GM23338 (cell line): Measurements from ENCODE around the gene ROBO1. TPM values are rescaled to one million over a fixed set of nuclear protein-coding genes. Genes with fewer than 3 reads are reported as not detected.

Experiments
- ATAC-seq: fragments of 200-7000 bp; cut with Tn5 transposase; 3 replicates; pipeline ENCODE4 v1.9.1; 2020
- DNase-seq: peaks from one replicate; pipeline ENCODE4 v3.0.0-alpha.2; 2015; ENCODE audit warnings: low spot score
- H2AFZ ChIP-seq: fragments of 200-600 bp; sonication (generic); 2 replicates; pipeline ENCODE4 v1.8.0; 2016; ENCODE audit warnings: antibody characterized with exemption, mild to moderate bottlenecking, moderate library complexity
- H3F3A ChIP-seq: fragments of 200-600 bp; sonication (generic); replicated peaks from 2 replicates; pipeline ENCODE4 v1.8.0; 2017; ENCODE audit warnings: antibody characterized with exemption, mixed run types, low read depth
- H3K27ac ChIP-seq: fragments of 200-600 bp; sonication (generic); 2 replicates; pipeline ENCODE4 v1.6.1; 2016; ENCODE audit warnings: low read depth
- H3K27me3 ChIP-seq: fragments of 200-600 bp; sonication (generic); 2 replicates; pipeline ENCODE4 v1.8.0; 2016; ENCODE audit warnings: mild to moderate bottlenecking, mixed run types, moderate library complexity; ENCODE audit not compliant: insufficient read depth
- H3K36me3 ChIP-seq: fragments of 200-600 bp; sonication (generic); 2 replicates; pipeline ENCODE4 v1.8.0; 2016; ENCODE audit warnings: mild to moderate bottlenecking; ENCODE audit not compliant: insufficient read depth
- H3K4me1 ChIP-seq: fragments of 200-600 bp; sonication (generic); 2 replicates; pipeline ENCODE4 v1.8.0; 2016; ENCODE audit warnings: mild to moderate bottlenecking, moderate library complexity; ENCODE audit not compliant: insufficient read depth
- H3K4me2 ChIP-seq: fragments of 200-600 bp; sonication (generic); 2 replicates; pipeline ENCODE4 v1.7.1; 2017; ENCODE audit warnings: mixed run types
- H3K4me3 ChIP-seq: fragments of 200-600 bp; sonication (generic); 2 replicates; pipeline ENCODE4 v1.6.1; 2016; ENCODE audit warnings: mixed run types
- H3K79me2 ChIP-seq: fragments of 200-600 bp; sonication (generic); replicated peaks from 2 replicates; pipeline ENCODE4 v1.8.0; 2017; ENCODE audit warnings: mild to moderate bottlenecking; ENCODE audit not compliant: insufficient read depth
- H3K9me2 ChIP-seq: fragments of 200-600 bp; sonication (generic); 2 replicates; pipeline ENCODE4 v1.8.0; 2017; ENCODE audit not compliant: insufficient read depth
- H4K20me1 ChIP-seq: fragments of 200-600 bp; sonication (generic); replicated peaks from 2 replicates; pipeline ENCODE4 v1.8.0; 2017; ENCODE audit warnings: mild to moderate bottlenecking; ENCODE audit not compliant: insufficient read depth
- H3K27ac Mint-ChIP-seq: 2 replicates; pipeline ENCODE4 v1.8.0; 2020; ENCODE audit warnings: inconsistent platforms, mild to moderate bottlenecking, moderate library complexity, mixed read lengths
- H3K27me3 Mint-ChIP-seq: 3 replicates; pipeline ENCODE4 v1.8.0; 2022; ENCODE audit warnings: low read depth, mild to moderate bottlenecking, moderate library complexity, mixed read lengths, inconsistent platforms; ENCODE audit not compliant: insufficient read depth, poor library complexity
- H3K36me3 Mint-ChIP-seq: 3 replicates; pipeline ENCODE4 v1.8.0; 2021; ENCODE audit warnings: low read depth, mild to moderate bottlenecking, inconsistent platforms, moderate library complexity, mixed read lengths
- H3K4me1 Mint-ChIP-seq: 3 replicates; pipeline ENCODE4 v1.8.0; 2020; ENCODE audit warnings: mild to moderate bottlenecking, inconsistent platforms, mixed read lengths
- H3K4me3 Mint-ChIP-seq: 3 replicates; pipeline ENCODE4 v1.8.0; 2021; ENCODE audit warnings: moderate library complexity, mild to moderate bottlenecking, inconsistent platforms, mixed read lengths
- H3K9me3 Mint-ChIP-seq: 3 replicates; pipeline ENCODE4 v1.8.0; 2020; ENCODE audit warnings: moderate library complexity, mild to moderate bottlenecking, inconsistent platforms, mixed read lengths
- CREB1 ChIP-seq: fragments of 250-450 bp; sonication (Bioruptor Pico); IDR thresholded peaks from 2 replicates; pipeline ENCODE4 v1.5.0; 2020; ENCODE audit warnings: low read depth, mild to moderate bottlenecking, moderate library complexity
- EZH2 ChIP-seq: fragments of 200-600 bp; sonication (generic); IDR thresholded peaks from one replicate; pipeline ENCODE4 v1.8.0; 2017; ENCODE audit warnings: antibody characterized with exemption, mild to moderate bottlenecking, low read depth; ENCODE audit not compliant: unreplicated experiment
- EZH2phosphoT487 ChIP-seq: fragments of 200-600 bp; sonication (generic); IDR thresholded peaks from one replicate; pipeline ENCODE4 v1.8.1; 2018; ENCODE audit warnings: antibody characterized with exemption; ENCODE audit not compliant: unreplicated experiment
- JUNB ChIP-seq: IDR thresholded peaks from one replicate; pipeline ENCODE4 v1.6.1; 2016; ENCODE audit warnings: antibody characterized with exemption; ENCODE audit not compliant: unreplicated experiment
- NANOG ChIP-seq: IDR thresholded peaks from 2 replicates; pipeline ENCODE4 v1.6.1; 2016; ENCODE audit warnings: antibody characterized with exemption, borderline replicate concordance
- POLR2AphosphoS5 ChIP-seq: IDR thresholded peaks from 2 replicates; pipeline ENCODE4 v1.6.1; 2016; ENCODE audit warnings: antibody characterized with exemption, low read depth
- STAT1 ChIP-seq: IDR thresholded peaks from one replicate; pipeline ENCODE4 v1.6.1; 2016; ENCODE audit warnings: antibody characterized with exemption; ENCODE audit not compliant: unreplicated experiment
- ZNF114 ChIP-seq: fragments of 250-450 bp; sonication (Bioruptor Pico); IDR thresholded peaks from 2 replicates; pipeline ENCODE4 v1.5.0; 2020; ENCODE audit warnings: mild to moderate bottlenecking, moderate library complexity
- ZNF331 ChIP-seq: fragments of 250-450 bp; sonication (Bioruptor Pico); IDR thresholded peaks from 2 replicates; pipeline ENCODE4 v1.5.0; 2020; ENCODE audit warnings: low read depth, mild to moderate bottlenecking, moderate library complexity
- polyA plus RNA-seq: library from polyadenylated mRNA; unstranded; fragments of >200 nt; fragmentation: Nextera tagmentation; extraction: Ambion mirVana; gene quantifications from 2 replicates; pipeline ENCODE4 v1.2.1, GENCODE V29; 2016
- total RNA-seq: library from RNA; depleted of rRNA; stranded (reverse); fragments of >200 nt; shearing (Covaris generic); gene quantifications from 2 replicates; pipeline ENCODE4 v1.2.3, GENCODE V29; 2014
- TF ChIP-seq, protein P1 (sequence below): IDR thresholded peaks from 2 replicates; pipeline ENCODE4 v1.6.1; 2016; ENCODE audit warnings: antibody characterized with exemption
- TF ChIP-seq, protein P2 (sequence below): IDR thresholded peaks from one replicate; pipeline ENCODE4 v1.6.1; 2018; ENCODE audit warnings: antibody characterized with exemption; ENCODE audit not compliant: unreplicated experiment
- TF ChIP-seq, protein P3 (sequence below), 2 experiments: fragments of 200-600 bp in 1 of 2; sonication (generic) in 1 of 2; conservative IDR thresholded peaks; 2 replicates each; pipeline versions ENCODE4 v1.5.1 to v1.6.1; 2016 to 2017; ENCODE audit warnings: antibody characterized with exemption in 2 of 2, low read depth in 2 of 2, mild to moderate bottlenecking in 2 of 2, moderate library complexity in 1 of 2
- TF ChIP-seq, protein P4 (sequence below): fragments of 250-450 bp; sonication (Bioruptor Pico); IDR thresholded peaks from 2 replicates; pipeline ENCODE4 v1.5.0; 2020; ENCODE audit warnings: mild to moderate bottlenecking, moderate library complexity

ROBO1 gene
- total and polyA plus RNA-seq, 2 experiments from 2014 or later = 19.2 to 78.3 TPM

DNA sequence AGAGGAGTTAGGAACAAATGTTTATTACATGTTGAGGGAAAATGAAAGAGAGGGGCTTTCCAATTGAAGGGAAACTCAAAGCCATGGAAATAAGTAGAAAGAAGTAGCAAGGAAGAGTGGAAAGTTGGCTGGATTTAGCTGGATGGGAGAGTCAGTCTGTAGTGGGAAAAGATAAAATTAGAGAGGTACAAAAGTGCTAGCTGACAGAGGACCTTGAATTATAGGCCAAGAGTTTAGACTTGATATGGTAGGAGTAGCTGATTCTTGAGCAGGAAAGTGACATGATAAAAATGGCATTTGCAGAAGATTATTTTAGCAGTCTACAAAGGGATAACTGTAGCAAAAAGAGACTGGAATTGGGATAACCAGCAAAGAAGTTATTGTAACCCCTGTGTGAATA is 425.8 kb downstream of the ROBO1 start:
- H3K4me3 Mint-ChIP-seq = no peak overlapping the region
- no peak overlapping the region for H3K27ac ChIP-seq
- no peak overlapping the region for H2AFZ ChIP-seq
- H4K20me1 ChIP-seq = no peaks in the 10 kb centered on the region
- no peaks in the 10 kb centered on the region for H3K27me3 ChIP-seq
- H3K4me1 Mint-ChIP-seq = peaks cover 6% of the 10 kb centered on the region; the same call in 2 of the 3 replicates
- H3K79me2 ChIP-seq = no peaks in the 10 kb centered on the region
- H3K9me2 ChIP-seq = peaks cover 3% of the 10 kb centered on the region; the same call in 1 of the 2 replicates
- no peaks in the 10 kb centered on the region for H3K36me3 ChIP-seq
- ATAC-seq (no peak), DNase-seq (no peak)
- no peak overlapping the region for H3K4me3 ChIP-seq
- H3K4me1 ChIP-seq = no peaks in the 10 kb centered on the region
- no peak for TF ChIP-seq NANOG
- TF ChIP-seq, protein P1, sequence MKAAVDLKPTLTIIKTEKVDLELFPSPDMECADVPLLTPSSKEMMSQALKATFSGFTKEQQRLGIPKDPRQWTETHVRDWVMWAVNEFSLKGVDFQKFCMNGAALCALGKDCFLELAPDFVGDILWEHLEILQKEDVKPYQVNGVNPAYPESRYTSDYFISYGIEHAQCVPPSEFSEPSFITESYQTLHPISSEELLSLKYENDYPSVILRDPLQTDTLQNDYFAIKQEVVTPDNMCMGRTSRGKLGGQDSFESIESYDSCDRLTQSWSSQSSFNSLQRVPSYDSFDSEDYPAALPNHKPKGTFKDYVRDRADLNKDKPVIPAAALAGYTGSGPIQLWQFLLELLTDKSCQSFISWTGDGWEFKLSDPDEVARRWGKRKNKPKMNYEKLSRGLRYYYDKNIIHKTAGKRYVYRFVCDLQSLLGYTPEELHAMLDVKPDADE = no peak
- no peak for TF ChIP-seq POLR2AphosphoS5
- no peak for TF ChIP-seq EZH2phosphoT487
- TF ChIP-seq, protein P2, sequence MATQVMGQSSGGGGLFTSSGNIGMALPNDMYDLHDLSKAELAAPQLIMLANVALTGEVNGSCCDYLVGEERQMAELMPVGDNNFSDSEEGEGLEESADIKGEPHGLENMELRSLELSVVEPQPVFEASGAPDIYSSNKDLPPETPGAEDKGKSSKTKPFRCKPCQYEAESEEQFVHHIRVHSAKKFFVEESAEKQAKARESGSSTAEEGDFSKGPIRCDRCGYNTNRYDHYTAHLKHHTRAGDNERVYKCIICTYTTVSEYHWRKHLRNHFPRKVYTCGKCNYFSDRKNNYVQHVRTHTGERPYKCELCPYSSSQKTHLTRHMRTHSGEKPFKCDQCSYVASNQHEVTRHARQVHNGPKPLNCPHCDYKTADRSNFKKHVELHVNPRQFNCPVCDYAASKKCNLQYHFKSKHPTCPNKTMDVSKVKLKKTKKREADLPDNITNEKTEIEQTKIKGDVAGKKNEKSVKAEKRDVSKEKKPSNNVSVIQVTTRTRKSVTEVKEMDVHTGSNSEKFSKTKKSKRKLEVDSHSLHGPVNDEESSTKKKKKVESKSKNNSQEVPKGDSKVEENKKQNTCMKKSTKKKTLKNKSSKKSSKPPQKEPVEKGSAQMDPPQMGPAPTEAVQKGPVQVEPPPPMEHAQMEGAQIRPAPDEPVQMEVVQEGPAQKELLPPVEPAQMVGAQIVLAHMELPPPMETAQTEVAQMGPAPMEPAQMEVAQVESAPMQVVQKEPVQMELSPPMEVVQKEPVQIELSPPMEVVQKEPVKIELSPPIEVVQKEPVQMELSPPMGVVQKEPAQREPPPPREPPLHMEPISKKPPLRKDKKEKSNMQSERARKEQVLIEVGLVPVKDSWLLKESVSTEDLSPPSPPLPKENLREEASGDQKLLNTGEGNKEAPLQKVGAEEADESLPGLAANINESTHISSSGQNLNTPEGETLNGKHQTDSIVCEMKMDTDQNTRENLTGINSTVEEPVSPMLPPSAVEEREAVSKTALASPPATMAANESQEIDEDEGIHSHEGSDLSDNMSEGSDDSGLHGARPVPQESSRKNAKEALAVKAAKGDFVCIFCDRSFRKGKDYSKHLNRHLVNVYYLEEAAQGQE = no peak
- TF ChIP-seq, protein P3, sequence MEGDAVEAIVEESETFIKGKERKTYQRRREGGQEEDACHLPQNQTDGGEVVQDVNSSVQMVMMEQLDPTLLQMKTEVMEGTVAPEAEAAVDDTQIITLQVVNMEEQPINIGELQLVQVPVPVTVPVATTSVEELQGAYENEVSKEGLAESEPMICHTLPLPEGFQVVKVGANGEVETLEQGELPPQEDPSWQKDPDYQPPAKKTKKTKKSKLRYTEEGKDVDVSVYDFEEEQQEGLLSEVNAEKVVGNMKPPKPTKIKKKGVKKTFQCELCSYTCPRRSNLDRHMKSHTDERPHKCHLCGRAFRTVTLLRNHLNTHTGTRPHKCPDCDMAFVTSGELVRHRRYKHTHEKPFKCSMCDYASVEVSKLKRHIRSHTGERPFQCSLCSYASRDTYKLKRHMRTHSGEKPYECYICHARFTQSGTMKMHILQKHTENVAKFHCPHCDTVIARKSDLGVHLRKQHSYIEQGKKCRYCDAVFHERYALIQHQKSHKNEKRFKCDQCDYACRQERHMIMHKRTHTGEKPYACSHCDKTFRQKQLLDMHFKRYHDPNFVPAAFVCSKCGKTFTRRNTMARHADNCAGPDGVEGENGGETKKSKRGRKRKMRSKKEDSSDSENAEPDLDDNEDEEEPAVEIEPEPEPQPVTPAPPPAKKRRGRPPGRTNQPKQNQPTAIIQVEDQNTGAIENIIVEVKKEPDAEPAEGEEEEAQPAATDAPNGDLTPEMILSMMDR (conservative IDR thresholded peaks at IDR 0.05; ENCODE audit: low read depth in 2 of 2) = no peak
- no peak for TF ChIP-seq ZNF331 (CRISPR knock-in tag)
- no peak for TF ChIP-seq STAT1
- TF ChIP-seq EZH2 = no peak
- no peak for TF ChIP-seq ZNF114 (CRISPR knock-in tag)
- no peak for TF ChIP-seq CREB1 (CRISPR knock-in tag)
- no peak for TF ChIP-seq JUNB
- TF ChIP-seq, protein P4, sequence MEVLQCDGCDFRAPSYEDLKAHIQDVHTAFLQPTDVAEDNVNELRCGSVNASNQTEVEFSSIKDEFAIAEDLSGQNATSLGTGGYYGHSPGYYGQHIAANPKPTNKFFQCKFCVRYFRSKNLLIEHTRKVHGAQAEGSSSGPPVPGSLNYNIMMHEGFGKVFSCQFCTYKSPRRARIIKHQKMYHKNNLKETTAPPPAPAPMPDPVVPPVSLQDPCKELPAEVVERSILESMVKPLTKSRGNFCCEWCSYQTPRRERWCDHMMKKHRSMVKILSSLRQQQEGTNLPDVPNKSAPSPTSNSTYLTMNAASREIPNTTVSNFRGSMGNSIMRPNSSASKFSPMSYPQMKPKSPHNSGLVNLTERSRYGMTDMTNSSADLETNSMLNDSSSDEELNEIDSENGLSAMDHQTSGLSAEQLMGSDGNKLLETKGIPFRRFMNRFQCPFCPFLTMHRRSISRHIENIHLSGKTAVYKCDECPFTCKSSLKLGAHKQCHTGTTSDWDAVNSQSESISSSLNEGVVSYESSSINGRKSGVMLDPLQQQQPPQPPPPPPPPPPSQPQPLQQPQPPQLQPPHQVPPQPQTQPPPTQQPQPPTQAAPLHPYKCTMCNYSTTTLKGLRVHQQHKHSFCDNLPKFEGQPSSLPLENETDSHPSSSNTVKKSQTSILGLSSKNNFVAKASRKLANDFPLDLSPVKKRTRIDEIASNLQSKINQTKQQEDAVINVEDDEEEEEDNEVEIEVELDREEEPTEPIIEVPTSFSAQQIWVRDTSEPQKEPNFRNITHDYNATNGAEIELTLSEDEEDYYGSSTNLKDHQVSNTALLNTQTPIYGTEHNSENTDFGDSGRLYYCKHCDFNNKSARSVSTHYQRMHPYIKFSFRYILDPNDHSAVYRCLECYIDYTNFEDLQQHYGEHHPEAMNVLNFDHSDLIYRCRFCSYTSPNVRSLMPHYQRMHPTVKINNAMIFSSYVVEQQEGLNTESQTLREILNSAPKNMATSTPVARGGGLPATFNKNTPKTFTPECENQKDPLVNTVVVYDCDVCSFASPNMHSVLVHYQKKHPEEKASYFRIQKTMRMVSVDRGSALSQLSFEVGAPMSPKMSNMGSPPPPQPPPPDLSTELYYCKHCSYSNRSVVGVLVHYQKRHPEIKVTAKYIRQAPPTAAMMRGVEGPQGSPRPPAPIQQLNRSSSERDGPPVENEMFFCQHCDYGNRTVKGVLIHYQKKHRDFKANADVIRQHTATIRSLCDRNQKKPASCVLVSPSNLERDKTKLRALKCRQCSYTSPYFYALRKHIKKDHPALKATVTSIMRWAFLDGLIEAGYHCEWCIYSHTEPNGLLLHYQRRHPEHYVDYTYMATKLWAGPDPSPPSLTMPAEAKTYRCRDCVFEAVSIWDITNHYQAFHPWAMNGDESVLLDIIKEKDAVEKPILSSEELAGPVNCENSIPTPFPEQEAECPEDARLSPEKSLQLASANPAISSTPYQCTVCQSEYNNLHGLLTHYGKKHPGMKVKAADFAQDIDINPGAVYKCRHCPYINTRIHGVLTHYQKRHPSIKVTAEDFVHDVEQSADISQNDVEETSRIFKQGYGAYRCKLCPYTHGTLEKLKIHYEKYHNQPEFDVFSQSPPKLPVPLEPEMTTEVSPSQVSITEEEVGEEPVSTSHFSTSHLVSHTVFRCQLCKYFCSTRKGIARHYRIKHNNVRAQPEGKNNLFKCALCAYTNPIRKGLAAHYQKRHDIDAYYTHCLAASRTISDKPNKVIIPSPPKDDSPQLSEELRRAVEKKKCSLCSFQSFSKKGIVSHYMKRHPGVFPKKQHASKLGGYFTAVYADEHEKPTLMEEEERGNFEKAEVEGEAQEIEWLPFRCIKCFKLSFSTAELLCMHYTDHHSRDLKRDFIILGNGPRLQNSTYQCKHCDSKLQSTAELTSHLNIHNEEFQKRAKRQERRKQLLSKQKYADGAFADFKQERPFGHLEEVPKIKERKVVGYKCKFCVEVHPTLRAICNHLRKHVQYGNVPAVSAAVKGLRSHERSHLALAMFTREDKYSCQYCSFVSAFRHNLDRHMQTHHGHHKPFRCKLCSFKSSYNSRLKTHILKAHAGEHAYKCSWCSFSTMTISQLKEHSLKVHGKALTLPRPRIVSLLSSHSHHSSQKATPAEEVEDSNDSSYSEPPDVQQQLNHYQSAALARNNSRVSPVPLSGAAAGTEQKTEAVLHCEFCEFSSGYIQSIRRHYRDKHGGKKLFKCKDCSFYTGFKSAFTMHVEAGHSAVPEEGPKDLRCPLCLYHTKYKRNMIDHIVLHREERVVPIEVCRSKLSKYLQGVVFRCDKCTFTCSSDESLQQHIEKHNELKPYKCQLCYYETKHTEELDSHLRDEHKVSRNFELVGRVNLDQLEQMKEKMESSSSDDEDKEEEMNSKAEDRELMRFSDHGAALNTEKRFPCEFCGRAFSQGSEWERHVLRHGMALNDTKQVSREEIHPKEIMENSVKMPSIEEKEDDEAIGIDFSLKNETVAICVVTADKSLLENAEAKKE (CRISPR knock-in tag) = no peak
- H3K36me3 Mint-ChIP-seq = peaks cover 5% of the 10 kb centered on the region; the same call in 2 of the 3 replicates
- no peak overlapping the region for H3K4me2 ChIP-seq
- H3K9me3 Mint-ChIP-seq = peaks cover 5% of the 10 kb centered on the region
- H3F3A ChIP-seq = no peaks in the 10 kb centered on the region
- no peaks in the 10 kb centered on the region for H3K27me3 Mint-ChIP-seq
- H3K27ac Mint-ChIP-seq = no peak overlapping the region
